ENCODE results near the gene CCL13. TPM values are rescaled to one million over a fixed set of nuclear protein-coding genes. Genes with fewer than 3 reads are reported as not detected.

The CCL13 gene
- polyA plus RNA-seq, 3 donors, result not detected

DNA sequence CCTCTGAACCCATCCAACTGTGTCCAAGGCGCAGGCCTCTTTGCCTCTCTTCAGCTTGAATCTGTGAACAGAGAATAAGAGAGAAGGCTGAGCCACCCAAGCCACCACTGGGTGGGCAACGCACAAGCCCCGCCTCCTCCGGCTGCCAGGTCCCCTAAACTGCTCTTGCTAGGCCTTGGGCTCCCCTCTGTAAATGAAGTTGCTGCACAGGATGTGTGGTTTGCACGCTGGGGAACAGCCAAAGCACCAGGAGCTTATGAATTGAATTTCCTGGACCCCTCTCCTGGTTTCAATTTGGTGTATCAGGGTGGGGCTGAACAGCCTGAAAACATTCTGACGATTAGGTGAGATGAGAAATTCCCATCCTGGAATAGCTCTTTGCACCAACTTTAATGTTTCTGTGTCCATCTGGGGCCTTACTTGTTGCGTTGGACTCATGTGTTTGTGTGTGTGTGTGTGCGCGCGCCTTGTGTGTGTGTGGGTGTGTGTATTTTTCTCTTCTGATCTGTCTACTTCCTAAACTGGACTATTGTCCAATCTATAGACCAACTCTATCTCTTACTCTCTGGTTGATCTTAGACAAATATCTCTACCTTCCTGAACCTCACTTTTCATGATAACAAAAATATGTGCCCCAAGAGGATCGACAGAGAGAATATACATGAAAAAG lies 4.5 kb downstream of the CCL13 start:
- H3K79me2 ChIP-seq (ENCODE audit: insufficient read depth, low read length), result no peaks in the 10 kb centered on the region
- H3K4me1 Mint-ChIP-seq, result peaks cover 30% of the 10 kb centered on the region
- H3K4me3 Mint-ChIP-seq, result no peak overlapping the region
- TF ChIP-seq, protein P1, sequence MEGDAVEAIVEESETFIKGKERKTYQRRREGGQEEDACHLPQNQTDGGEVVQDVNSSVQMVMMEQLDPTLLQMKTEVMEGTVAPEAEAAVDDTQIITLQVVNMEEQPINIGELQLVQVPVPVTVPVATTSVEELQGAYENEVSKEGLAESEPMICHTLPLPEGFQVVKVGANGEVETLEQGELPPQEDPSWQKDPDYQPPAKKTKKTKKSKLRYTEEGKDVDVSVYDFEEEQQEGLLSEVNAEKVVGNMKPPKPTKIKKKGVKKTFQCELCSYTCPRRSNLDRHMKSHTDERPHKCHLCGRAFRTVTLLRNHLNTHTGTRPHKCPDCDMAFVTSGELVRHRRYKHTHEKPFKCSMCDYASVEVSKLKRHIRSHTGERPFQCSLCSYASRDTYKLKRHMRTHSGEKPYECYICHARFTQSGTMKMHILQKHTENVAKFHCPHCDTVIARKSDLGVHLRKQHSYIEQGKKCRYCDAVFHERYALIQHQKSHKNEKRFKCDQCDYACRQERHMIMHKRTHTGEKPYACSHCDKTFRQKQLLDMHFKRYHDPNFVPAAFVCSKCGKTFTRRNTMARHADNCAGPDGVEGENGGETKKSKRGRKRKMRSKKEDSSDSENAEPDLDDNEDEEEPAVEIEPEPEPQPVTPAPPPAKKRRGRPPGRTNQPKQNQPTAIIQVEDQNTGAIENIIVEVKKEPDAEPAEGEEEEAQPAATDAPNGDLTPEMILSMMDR (IDR thresholded peaks at IDR 0.05), result no peak
- intact Hi-C loops (cut with micrococcal nuclease), result loop anchor here (1.0 to 10.0 kb wide), 3 partner anchors 56 to 160 kb away; partner anchors contain the start of gene CCL2 (in 1 of the 2)
- no peak for DNase-seq
- no peak overlapping the region for H2AFZ ChIP-seq (ENCODE audit: insufficient read depth, low read depth, low read length, poor library complexity, severe bottlenecking)
- WGBS (ENCODE audit: insufficient coverage), result 27% methylated on average over 5 of the region's 11 CpGs
- peaks cover 1 to 2% (median 2%) of the 10 kb centered on the region in 3 donors for H3K27me3 Mint-ChIP-seq (ENCODE audit: low read depth in 3 of 3)
- no peaks in the 10 kb centered on the region for H3K27me3 ChIP-seq (ENCODE audit: control insufficient read depth in 2 of 2, insufficient read depth in 2 of 2, low read length in 2 of 2)
- H3K9ac ChIP-seq (ENCODE audit: insufficient read depth, low read length, poor library complexity, severe bottlenecking), result no peak overlapping the region
- no peak overlapping the region for H3K27ac Mint-ChIP-seq
- H3K4me3 ChIP-seq (replicated peaks in 1 of 3; ENCODE audit: low read depth in 2 of 3, low read length in 3 of 3), result no peak overlapping the region
- no peak overlapping the region for H3K4me2 ChIP-seq (replicated peaks; ENCODE audit: extremely low read depth, low read length, poor library complexity, severe bottlenecking)
- no peaks in the 10 kb centered on the region for H3K36me3 ChIP-seq (replicated peaks in 1 of 2; ENCODE audit: control insufficient read depth in 1 of 2, insufficient read depth in 2 of 2, low read length in 2 of 2)
- H3K4me1 ChIP-seq (ENCODE audit: control insufficient read depth in 1 of 2, insufficient read depth in 2 of 2, low read length in 2 of 2), result peaks cover 12 to 24% of the 10 kb centered on the region in 2 donors
- H4K20me1 ChIP-seq (ENCODE audit: insufficient read depth, low read length), result no peaks in the 10 kb centered on the region
- H3K36me3 Mint-ChIP-seq, result peaks cover 0 to 2% of the 10 kb centered on the region in 2 donors
- no peaks in the 10 kb centered on the region for H3K9me3 ChIP-seq (replicated peaks in 1 of 2; ENCODE audit: control insufficient read depth in 1 of 2, insufficient read depth in 1 of 2, low read length in 2 of 2)
- no peak overlapping the region for H3K27ac ChIP-seq (ENCODE audit: low read depth in 1 of 2, low read length in 2 of 2)
- H3K9me3 Mint-ChIP-seq, result peaks cover 0 to 1% (median 0%) of the 10 kb centered on the region in 7 donors

DNA sequence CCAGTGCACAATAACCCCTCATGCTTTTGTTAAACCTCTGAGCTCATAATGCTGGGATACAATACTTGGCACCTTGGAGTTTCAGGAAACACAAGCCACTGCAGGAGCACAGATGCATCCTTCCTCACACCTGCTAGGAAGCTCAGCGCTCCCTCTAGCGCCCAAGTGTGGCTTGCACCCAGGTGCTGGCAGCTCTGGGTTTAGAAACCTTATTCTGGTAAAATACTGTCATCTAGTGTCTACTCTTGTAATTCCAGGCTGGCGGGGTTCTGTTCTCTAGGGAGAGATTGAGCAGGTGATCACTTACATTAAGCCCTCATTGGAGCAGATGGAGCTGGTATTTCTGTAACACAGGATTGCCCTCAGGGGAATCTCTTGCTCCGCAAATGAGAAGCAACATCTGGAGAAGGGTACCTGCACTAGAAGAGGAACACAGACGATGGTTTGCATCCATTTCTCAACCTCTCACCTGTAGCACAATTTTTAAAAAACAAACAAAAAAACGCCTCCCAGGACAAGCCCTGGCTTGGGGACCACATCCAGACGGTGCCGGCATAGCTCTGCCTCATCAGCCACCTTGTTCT lies 5.3 kb downstream of the CCL13 start:
- intact Hi-C loops (cut with micrococcal nuclease), result loop anchor here (1.0 to 10.0 kb wide), 3 partner anchors 57 to 161 kb away; partner anchors contain the start of gene CCL2 (in 1 of the 2)
- WGBS (ENCODE audit: insufficient coverage), result 50% methylated on average over 4 of the region's 8 CpGs
- H3K27me3 Mint-ChIP-seq (ENCODE audit: low read depth in 3 of 3), result peaks cover 0 to 2% (median 2%) of the 10 kb centered on the region in 3 donors

More for the DNA sequence above, 5.3 kb downstream of the CCL13 start:
- peak; percentile 82 to 94 (median 89) for DNase-seq
- Histone ChIP-seq H3K4me1 (ENCODE audit: control insufficient read depth in 1 of 2, insufficient read depth in 2 of 2, low read length in 2 of 2) (peaks cover 20 to 33% of the 10 kb centered on the region in 2 donors), H3K4me3 (replicated peaks in 1 of 3; ENCODE audit: low read depth in 2 of 3, low read length in 3 of 3) (no peak overlapping the region), H3K36me3 (replicated peaks in 1 of 2; ENCODE audit: control insufficient read depth in 1 of 2, insufficient read depth in 2 of 2, low read length in 2 of 2) (no peaks in the 10 kb centered on the region), H4K20me1 (ENCODE audit: insufficient read depth, low read length) (no peaks in the 10 kb centered on the region), H3K9ac (ENCODE audit: insufficient read depth, low read length, poor library complexity, severe bottlenecking) (no peak overlapping the region), H2AFZ (ENCODE audit: insufficient read depth, low read depth, low read length, poor library complexity, severe bottlenecking) (no peak overlapping the region), H3K79me2 (ENCODE audit: insufficient read depth, low read length) (no peaks in the 10 kb centered on the region), H3K27ac (ENCODE audit: low read depth in 1 of 2, low read length in 2 of 2) (no peak overlapping the region), H3K9me3 (replicated peaks in 1 of 2; ENCODE audit: control insufficient read depth in 1 of 2, insufficient read depth in 1 of 2, low read length in 2 of 2) (no peaks in the 10 kb centered on the region), H3K27me3 (ENCODE audit: control insufficient read depth in 2 of 2, insufficient read depth in 2 of 2, low read length in 2 of 2) (no peaks in the 10 kb centered on the region), H3K4me2 (replicated peaks; ENCODE audit: extremely low read depth, low read length, poor library complexity, severe bottlenecking) (no peak overlapping the region)
- H3K9me3 Mint-ChIP-seq, result peaks cover 0 to 1% (median 0%) of the 10 kb centered on the region in 7 donors
- no peak overlapping the region for H3K4me3 Mint-ChIP-seq
- H3K4me1 Mint-ChIP-seq, result peaks cover 24% of the 10 kb centered on the region
- peak overlapping the region in 1 of 7 donors; percentile 3 for H3K27ac Mint-ChIP-seq
- H3K36me3 Mint-ChIP-seq, result peaks cover 0 to 2% of the 10 kb centered on the region in 2 donors
- TF ChIP-seq, protein P1 (IDR thresholded peaks at IDR 0.05), result peak; percentile 100

All from CD14-positive monocyte (primary cell).